ENCODE results near the gene EIF4H. TPM values are rescaled to one million over a fixed set of nuclear protein-coding genes. Genes with fewer than 3 reads are reported as not detected.

EIF4H gene
- total and polyA plus RNA-seq, 9 of the 15 experiments (the other 6 are each of a cell fraction or from before 2014, with no cell fraction given) = 11.0 to 435 (median 319) TPM

DNA sequence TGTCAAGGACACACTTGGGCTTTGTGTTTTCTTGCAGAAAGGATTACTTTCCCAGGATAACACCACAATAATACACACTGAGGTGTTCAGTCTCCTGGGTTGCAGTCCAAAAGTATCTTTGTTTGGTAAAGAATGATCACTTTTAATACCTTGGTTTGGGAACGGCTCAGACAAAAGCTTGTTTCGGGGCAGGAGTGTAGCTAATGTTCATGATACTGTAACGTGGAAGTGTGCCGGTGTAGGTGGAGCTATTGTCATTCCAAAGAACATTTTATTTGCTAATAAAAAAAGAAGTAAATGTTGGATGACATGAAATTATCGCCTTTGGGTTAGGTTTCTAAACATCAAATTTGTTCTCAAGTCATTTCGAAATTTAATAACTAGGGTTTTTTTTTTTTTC, 1.2 kb downstream of the EIF4H start:
- no peaks in the 10 kb centered on the region for H3K9me1 ChIP-seq (ENCODE audit: control insufficient read depth, insufficient read depth, low read length)
- no peak overlapping the region for H2AFZ ChIP-seq (ENCODE audit: low read depth, low read length)
- TSS peak; percentile 45 for BruUV-seq (replicated peaks)
- ChIA-PET POLR2A (interaction anchor here (0.7 to 8.8 kb wide), 16 partner anchors 8 to 538 kb away, joined by 3 to 86 read pairs (median 4); partner anchors contain the start of gene LIMK1), CTCF (ENCODE audit: low intra/inter-chr PET ratio) (interaction anchor here (0.6 kb wide), 1 partner anchor 210 kb away, joined by 4 read pairs; no protein-coding TSS in a partner anchor)
- peak overlapping the region; percentile 91 for H3K27ac ChIP-seq (ENCODE audit: extremely low read depth, low read depth, low read length)
- H3K4me3 ChIP-seq = peak overlapping the region; percentile 79
- in situ Hi-C loops (cut with MboI) = no loop called here
- H3K9ac ChIP-seq (ENCODE audit: insufficient read depth in 1 of 2, low read depth in 2 of 2, low read length in 2 of 2) = peak overlapping the region in 1 of 2 experiments; percentile 93; a peak in 2 of 4 replicates
- peaks cover 24 to 35% of the 10 kb centered on the region in 2 experiments; a peak in 4 of 5 replicates for H3K4me1 ChIP-seq (replicated peaks in 1 of 2; ENCODE audit: control insufficient read depth in 2 of 2, insufficient read depth in 2 of 2, low read length in 2 of 2)
- no peaks in the 10 kb centered on the region for H3K9me3 ChIP-seq (replicated peaks; ENCODE audit: control insufficient read depth, insufficient read depth, low read depth, low read length)
- 0% methylated on average over 6 of the region's 6 CpGs for WGBS (ENCODE audit: insufficient coverage, low coverage, missing lambda C conversion rate)
- FAIRE-seq (peak; percentile 29), DNase-seq (ENCODE audit: extremely low read depth in 1 of 4, low spot score in 3 of 4) (peak in 1 of 4 experiments; percentile 30), ATAC-seq (no peak)
- peaks cover 46% of the 10 kb centered on the region for H4K20me1 ChIP-seq (replicated peaks; ENCODE audit: control insufficient read depth, insufficient read depth, low read length)
- peaks cover 73% of the 10 kb centered on the region for H3K79me2 ChIP-seq (ENCODE audit: control insufficient read depth, insufficient read depth, low read length)
- H3K27me3 ChIP-seq (ENCODE audit: control insufficient read depth in 2 of 2, insufficient read depth in 2 of 2, low read length in 2 of 2) = no peaks in the 10 kb centered on the region
- H3K36me3 ChIP-seq (ENCODE audit: control insufficient read depth, insufficient read depth, low read length) = peaks cover 48% of the 10 kb centered on the region
- H3K4me2 ChIP-seq (ENCODE audit: insufficient read depth, low read length) = peak overlapping the region; percentile 91
- intact Hi-C loops (cut with micrococcal nuclease) = no loop called here
- TF ChIP-seq, protein P1, sequence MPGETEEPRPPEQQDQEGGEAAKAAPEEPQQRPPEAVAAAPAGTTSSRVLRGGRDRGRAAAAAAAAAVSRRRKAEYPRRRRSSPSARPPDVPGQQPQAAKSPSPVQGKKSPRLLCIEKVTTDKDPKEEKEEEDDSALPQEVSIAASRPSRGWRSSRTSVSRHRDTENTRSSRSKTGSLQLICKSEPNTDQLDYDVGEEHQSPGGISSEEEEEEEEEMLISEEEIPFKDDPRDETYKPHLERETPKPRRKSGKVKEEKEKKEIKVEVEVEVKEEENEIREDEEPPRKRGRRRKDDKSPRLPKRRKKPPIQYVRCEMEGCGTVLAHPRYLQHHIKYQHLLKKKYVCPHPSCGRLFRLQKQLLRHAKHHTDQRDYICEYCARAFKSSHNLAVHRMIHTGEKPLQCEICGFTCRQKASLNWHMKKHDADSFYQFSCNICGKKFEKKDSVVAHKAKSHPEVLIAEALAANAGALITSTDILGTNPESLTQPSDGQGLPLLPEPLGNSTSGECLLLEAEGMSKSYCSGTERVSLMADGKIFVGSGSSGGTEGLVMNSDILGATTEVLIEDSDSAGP (CRISPR knock-in tag; IDR thresholded peaks at IDR 0.05) = no peak
- TF ChIP-seq ZBTB12 (CRISPR knock-in tag; IDR thresholded peaks at IDR 0.05) = no peak
- TF ChIP-seq DDX20 (tag; IDR thresholded peaks at IDR 0.05; ENCODE audit: low read depth) = no peak
- 0 out of 4 replicates have a peak, but pooled peaks of 1 of the 2 experiments have one; percentile 56 for TF ChIP-seq CSDE1 (IDR thresholded peaks at IDR 0.05)
- TF ChIP-seq, protein P2, sequence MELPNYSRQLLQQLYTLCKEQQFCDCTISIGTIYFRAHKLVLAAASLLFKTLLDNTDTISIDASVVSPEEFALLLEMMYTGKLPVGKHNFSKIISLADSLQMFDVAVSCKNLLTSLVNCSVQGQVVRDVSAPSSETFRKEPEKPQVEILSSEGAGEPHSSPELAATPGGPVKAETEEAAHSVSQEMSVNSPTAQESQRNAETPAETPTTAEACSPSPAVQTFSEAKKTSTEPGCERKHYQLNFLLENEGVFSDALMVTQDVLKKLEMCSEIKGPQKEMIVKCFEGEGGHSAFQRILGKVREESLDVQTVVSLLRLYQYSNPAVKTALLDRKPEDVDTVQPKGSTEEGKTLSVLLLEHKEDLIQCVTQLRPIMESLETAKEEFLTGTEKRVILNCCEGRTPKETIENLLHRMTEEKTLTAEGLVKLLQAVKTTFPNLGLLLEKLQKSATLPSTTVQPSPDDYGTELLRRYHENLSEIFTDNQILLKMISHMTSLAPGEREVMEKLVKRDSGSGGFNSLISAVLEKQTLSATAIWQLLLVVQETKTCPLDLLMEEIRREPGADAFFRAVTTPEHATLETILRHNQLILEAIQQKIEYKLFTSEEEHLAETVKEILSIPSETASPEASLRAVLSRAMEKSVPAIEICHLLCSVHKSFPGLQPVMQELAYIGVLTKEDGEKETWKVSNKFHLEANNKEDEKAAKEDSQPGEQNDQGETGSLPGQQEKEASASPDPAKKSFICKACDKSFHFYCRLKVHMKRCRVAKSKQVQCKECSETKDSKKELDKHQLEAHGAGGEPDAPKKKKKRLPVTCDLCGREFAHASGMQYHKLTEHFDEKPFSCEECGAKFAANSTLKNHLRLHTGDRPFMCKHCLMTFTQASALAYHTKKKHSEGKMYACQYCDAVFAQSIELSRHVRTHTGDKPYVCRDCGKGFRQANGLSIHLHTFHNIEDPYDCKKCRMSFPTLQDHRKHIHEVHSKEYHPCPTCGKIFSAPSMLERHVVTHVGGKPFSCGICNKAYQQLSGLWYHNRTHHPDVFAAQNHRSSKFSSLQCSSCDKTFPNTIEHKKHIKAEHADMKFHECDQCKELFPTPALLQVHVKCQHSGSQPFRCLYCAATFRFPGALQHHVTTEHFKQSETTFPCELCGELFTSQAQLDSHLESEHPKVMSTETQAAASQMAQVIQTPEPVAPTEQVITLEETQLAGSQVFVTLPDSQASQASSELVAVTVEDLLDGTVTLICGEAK (IDR thresholded peaks at IDR 0.05) = peak; percentile 28; the same call in 1 of the 2 replicates
- TF ChIP-seq, protein P2 (CRISPR knock-in tag; IDR thresholded peaks at IDR 0.05) = no peak
- no peak for TF ChIP-seq RCOR1 (IDR thresholded peaks at IDR 0.05; ENCODE audit: borderline replicate concordance in 1 of 2, low read depth in 2 of 2, low read length in 2 of 2)
- TF ChIP-seq SNIP1 (IDR thresholded peaks at IDR 0.05; ENCODE audit: low read depth) = 0 out of 2 replicates have a peak, but pooled peaks have one; percentile 5
- no peak for TF ChIP-seq ZC3H4 (CRISPR knock-in tag; IDR thresholded peaks at IDR 0.05; ENCODE audit: borderline replicate concordance)
- 0 out of 4 replicates have a peak, but pooled peaks of 1 of the 2 experiments have one; percentile 21 for TF ChIP-seq FOXK2 (conservative IDR thresholded peaks at IDR 0.05 in 1 of 2, IDR thresholded peaks at IDR 0.05 in 1 of 2; ENCODE audit: low read depth in 2 of 2)

All from K562 (cell line).